SH-SY5Y (cell line): ENCODE results near the gene SLC35A2.

ENCODE experiments used
- GATA2 ChIP-seq: IDR thresholded peaks from 2 replicates; pipeline ENCODE4 v1.6.1; 2011; ENCODE audit warnings: mild to moderate bottlenecking, low read depth, low read length
- GATA3 ChIP-seq: IDR thresholded peaks from 2 replicates; pipeline ENCODE4 v1.6.1; 2011; ENCODE audit warnings: low read depth, mild to moderate bottlenecking, low read length, moderate library complexity

The SLC35A2 gene

GRCh38 chrX:48937054-48937907 lies 25.8 kb upstream of the SLC35A2 start:
- TF ChIP-seq GATA3 (no peak), GATA2 (no peak)

GRCh38 chrX:48936429-48937053 lies 25.1 kb upstream of the SLC35A2 start:
- TF ChIP-seq GATA3 = no peak
- TF ChIP-seq GATA2 = no peak

- TF ChIP-seq GATA3 (no peak), GATA2 (no peak)
These were observed 23.8 kb upstream of the SLC35A2 start for GRCh38 chrX:48935301-48935670.

- TF ChIP-seq GATA3 = no peak
- TF ChIP-seq GATA2 = no peak
These were observed 23.3 kb upstream of the SLC35A2 start for GRCh38 chrX:48934581-48935300.

- no peak for TF ChIP-seq GATA3
- no peak for TF ChIP-seq GATA2
These were observed 22.3 kb upstream of the SLC35A2 start for GRCh38 chrX:48933757-48934156.

GRCh38 chrX:48927736-48928382 lies 16.4 kb upstream of the SLC35A2 start:
- no peak for TF ChIP-seq GATA3
- TF ChIP-seq GATA2 = no peak

GRCh38 chrX:48927123-48927522 lies 15.7 kb upstream of the SLC35A2 start:
- TF ChIP-seq GATA2 = no peak
- no peak for TF ChIP-seq GATA3

GRCh38 chrX:48924270-48924669 lies 12.8 kb upstream of the SLC35A2 start:
- no peak for TF ChIP-seq GATA2
- TF ChIP-seq GATA3 = no peak

GRCh38 chrX:48923771-48924170 lies 12.3 kb upstream of the SLC35A2 start:
- TF ChIP-seq GATA3 (no peak), GATA2 (no peak)

GRCh38 chrX:48920718-48921104 lies 9.3 kb upstream of the SLC35A2 start:
- TF ChIP-seq GATA3 = no peak
- TF ChIP-seq GATA2 = no peak

GRCh38 chrX:48919947-48920717 lies 8.7 kb upstream of the SLC35A2 start:
- TF ChIP-seq GATA3 (no peak), GATA2 (no peak)

GRCh38 chrX:48919360-48919841 lies 8.0 kb upstream of the SLC35A2 start:
- no peak for TF ChIP-seq GATA2
- no peak for TF ChIP-seq GATA3

GRCh38 chrX:48918643-48919340 lies 7.3 kb upstream of the SLC35A2 start, which contains the start of gene PIM2:
Gene PIM2, minus strand, starts transcription at chrX:48919024. Its CDS starts 190 bp downstream, at chrX:48918834.
- no peak for TF ChIP-seq GATA3
- no peak for TF ChIP-seq GATA2
